Measurements from ENCODE around the gene CIDEB. TPM values are rescaled to one million over a fixed set of nuclear protein-coding genes. Genes with fewer than 3 reads are reported as not detected.

CIDEB gene
- total RNA-seq, 4 donors from 2014 or later: 6.7 to 168 (median 23.6) TPM

DNA sequence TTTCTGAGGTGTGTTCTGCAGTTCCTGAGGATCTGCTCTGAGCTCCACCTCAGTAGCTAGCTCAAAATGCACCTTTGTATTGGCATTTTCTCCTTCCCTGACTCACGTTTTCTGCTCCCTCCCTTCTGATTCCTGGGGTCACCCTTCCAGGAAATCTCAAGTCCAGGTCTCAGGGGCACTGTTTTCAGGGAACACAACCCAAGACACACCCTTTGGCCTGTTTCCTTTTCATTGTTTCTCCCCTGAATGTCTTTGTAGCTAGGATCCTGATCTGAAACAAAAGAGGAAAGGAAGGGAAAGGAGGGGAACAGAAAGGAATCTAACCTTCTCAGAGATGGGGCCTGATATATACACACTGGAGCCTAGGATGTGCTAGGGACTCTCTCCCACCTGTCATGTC lies 39.4 kb upstream of the CIDEB start:
- Histone ChIP-seq H3K27me3 (peaks cover 4% of the 10 kb centered on the region), H3K4me1 (peaks cover 0 to 6% (median 0%) of the 10 kb centered on the region in 4 donors), H3K36me3 (no peaks in the 10 kb centered on the region), H3K4me3 (no peak overlapping the region), H3K9me3 (no peaks in the 10 kb centered on the region), H3K27ac (no peak overlapping the region)
- intact Hi-C loops (cut with DNase I; ENCODE audit: low total_unique reads) (no loop called here), in situ Hi-C loops (cut with MboI; ENCODE audit: low pct_ligation_motif_present in 1 of 4, low pct_unique_long_range_greater_than_20kb in 1 of 4, low sequenced_read_pairs in 3 of 4) (loop anchor here in 1 of 4 donors (25.0 kb wide), 1 partner anchor 90 kb away; the partner anchor contains the start of genes CBLN3, KHNYN and SDR39U1)
- no peak for DNase-seq
- WGBS, 2 donors (ENCODE audit: low coverage in 1 of 2): 15% methylated on average over 1 of the region's 1 CpG; no CpG with 5 or more reads in 1 of the 2 donors
- TF ChIP-seq EP300 (IDR thresholded peaks at IDR 0.05; ENCODE audit: low read depth) (no peak), POLR2A (IDR thresholded peaks at IDR 0.05) (no peak), POLR2AphosphoS5 (IDR thresholded peaks at IDR 0.05) (no peak), CTCF (IDR thresholded peaks at IDR 0.05) (no peak)

DNA sequence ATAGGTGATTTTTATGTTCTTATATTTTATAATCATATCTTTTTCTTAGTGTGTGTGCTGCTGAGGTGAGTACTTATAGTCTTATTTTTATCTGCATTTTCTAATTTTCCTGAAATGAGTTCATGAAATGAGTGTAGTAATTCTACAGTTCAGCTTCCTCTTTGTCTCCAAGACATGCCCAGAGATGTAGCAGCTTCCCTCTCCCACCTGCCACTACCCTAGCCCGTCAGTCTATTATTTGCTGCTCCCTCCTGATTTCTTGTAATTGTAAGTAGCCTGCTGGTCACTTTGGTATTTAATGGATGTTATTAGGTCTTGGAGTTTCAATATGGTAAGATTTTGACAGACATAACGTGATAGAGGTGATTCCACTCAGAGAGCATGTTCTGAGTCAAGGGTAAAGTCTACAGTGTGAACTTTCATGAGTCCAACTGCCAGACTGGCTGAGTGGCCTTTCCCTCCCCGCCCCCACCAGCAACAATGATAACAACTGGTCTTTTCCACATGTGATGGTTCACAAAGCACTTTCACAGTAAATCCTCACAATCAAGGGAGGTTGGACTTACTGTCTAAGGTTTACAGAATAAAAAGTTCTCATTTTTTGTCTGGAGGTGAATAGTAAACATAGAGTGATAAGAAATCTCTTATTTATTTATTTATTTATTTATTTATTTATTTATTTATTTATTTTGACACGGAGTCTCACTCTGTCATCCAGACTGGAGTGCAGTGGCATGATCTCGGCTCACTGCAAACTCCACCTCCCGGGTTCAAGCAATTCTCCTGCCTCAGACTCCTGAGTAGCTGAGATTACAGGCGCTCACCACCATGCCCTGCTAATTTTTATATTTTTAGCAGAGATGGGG lies 36.3 kb upstream of the CIDEB start:
- intact Hi-C loops (cut with DNase I; ENCODE audit: low total_unique reads): no loop called here
- no peaks in the 10 kb centered on the region for H3K36me3 ChIP-seq
- no peaks in the 10 kb centered on the region for H3K27me3 ChIP-seq
- H3K4me1 ChIP-seq: peaks cover 0 to 6% (median 1%) of the 10 kb centered on the region in 4 donors
- no peaks in the 10 kb centered on the region for H3K9me3 ChIP-seq
- no peak overlapping the region for H3K27ac ChIP-seq
- in situ Hi-C loops (cut with MboI; ENCODE audit: low pct_ligation_motif_present in 1 of 4, low pct_unique_long_range_greater_than_20kb in 1 of 4, low sequenced_read_pairs in 3 of 4): loop anchor here in 1 of 4 donors (25.0 kb wide), 1 partner anchor 93 kb away; the partner anchor contains the start of genes CBLN3, KHNYN and SDR39U1
- no peak for DNase-seq
- 67 to 69% methylated on average over 3 to 7 of the region's 7 CpGs for WGBS, 2 donors (ENCODE audit: low coverage in 1 of 2)
- no peak for TF ChIP-seq CTCF (IDR thresholded peaks at IDR 0.05)
- H3K4me3 ChIP-seq: no peak overlapping the region

- in situ Hi-C loops (cut with MboI; ENCODE audit: low pct_ligation_motif_present in 1 of 4, low pct_unique_long_range_greater_than_20kb in 1 of 4, low sequenced_read_pairs in 3 of 4) (loop anchor here in 1 of 4 donors (25.0 kb wide), 1 partner anchor 94 kb away; the partner anchor contains the start of genes CBLN3, KHNYN and SDR39U1), intact Hi-C loops (cut with DNase I; ENCODE audit: low total_unique reads) (no loop called here)
- no peaks in the 10 kb centered on the region for H3K36me3 ChIP-seq
- no peaks in the 10 kb centered on the region for H3K27me3 ChIP-seq
- no peak for DNase-seq
- 83 to 85% methylated on average over 4 of the region's 4 CpGs for WGBS, 2 donors (ENCODE audit: low coverage in 1 of 2)
- TF ChIP-seq EP300 (IDR thresholded peaks at IDR 0.05; ENCODE audit: low read depth) (no peak), POLR2A (IDR thresholded peaks at IDR 0.05) (no peak), POLR2AphosphoS5 (IDR thresholded peaks at IDR 0.05) (no peak), CTCF (IDR thresholded peaks at IDR 0.05) (no peak)
- no peak overlapping the region for H3K4me3 ChIP-seq
- H3K4me1 ChIP-seq: peaks cover 0 to 15% (median 5%) of the 10 kb centered on the region in 4 donors
- H3K27ac ChIP-seq: no peak overlapping the region
- no peaks in the 10 kb centered on the region for H3K9me3 ChIP-seq
These were observed 35.1 kb upstream of the CIDEB start for GRCh38 chr14:24342889-24343288.

DNA sequence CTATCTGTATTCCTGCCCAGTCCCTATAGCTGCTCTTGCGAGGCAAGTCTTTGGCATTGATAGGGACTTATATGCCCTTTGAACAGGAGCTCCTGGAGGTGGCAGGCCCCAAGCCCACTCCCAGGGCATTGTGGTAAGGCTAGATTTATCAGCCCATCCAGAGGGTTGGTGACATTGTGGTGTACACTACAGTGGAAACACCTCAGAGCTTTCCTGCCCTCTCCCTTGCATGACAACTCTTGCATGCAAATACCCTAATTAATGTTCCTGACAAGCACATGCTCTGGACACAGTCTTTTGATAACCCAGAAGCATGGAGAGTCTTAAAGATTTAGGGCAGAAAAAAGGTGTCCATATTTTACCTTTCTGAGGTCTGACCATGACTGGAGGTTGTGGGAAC lies 32.8 kb upstream of the CIDEB start:
- H3K4me3 ChIP-seq: no peak overlapping the region
- TF ChIP-seq CTCF (IDR thresholded peaks at IDR 0.05): no peak
- TF ChIP-seq POLR2AphosphoS5 (IDR thresholded peaks at IDR 0.05): no peak
- TF ChIP-seq EP300 (IDR thresholded peaks at IDR 0.05; ENCODE audit: low read depth): no peak
- TF ChIP-seq POLR2A (IDR thresholded peaks at IDR 0.05): no peak
- in situ Hi-C loops (cut with MboI; ENCODE audit: low pct_ligation_motif_present in 1 of 4, low pct_unique_long_range_greater_than_20kb in 1 of 4, low sequenced_read_pairs in 3 of 4): loop anchor here in 1 of 4 donors (25.0 kb wide), 1 partner anchor 97 kb away; the partner anchor contains the start of genes CBLN3, KHNYN and SDR39U1
- no peaks in the 10 kb centered on the region for H3K9me3 ChIP-seq
- DNase-seq: no peak
- intact Hi-C loops (cut with DNase I; ENCODE audit: low total_unique reads): no loop called here
- no peaks in the 10 kb centered on the region for H3K27me3 ChIP-seq
- H3K27ac ChIP-seq: no peak overlapping the region
- WGBS, 2 donors (ENCODE audit: low coverage in 1 of 2): 61% methylated on average over 1 of the region's 1 CpG; no CpG with 5 or more reads in 1 of the 2 donors
- H3K36me3 ChIP-seq: peaks cover 0 to 4% (median 0%) of the 10 kb centered on the region in 4 donors
- peaks cover 0 to 15% (median 5%) of the 10 kb centered on the region in 4 donors for H3K4me1 ChIP-seq
